NB4 (cell line): ENCODE measurements around the gene ACER2.
A peak's percentile ranks its signal among the peaks of the same experiment; 100 is the strongest.

Experiments
- MYC ChIP-seq: IDR thresholded peaks from 2 replicates; pipeline ENCODE4 v1.6.1; 2011; ENCODE audit warnings: low read depth, low read length
- POLR2A ChIP-seq: IDR thresholded peaks from 2 replicates; pipeline ENCODE4 v1.6.1; 2011; ENCODE audit warnings: mild to moderate bottlenecking; ENCODE audit not compliant: insufficient read length; ENCODE audit errors: extremely low read depth
- TF ChIP-seq, protein P1 (sequence below): IDR thresholded peaks from one replicate; pipeline ENCODE4 v1.5.1; 2012; ENCODE audit warnings: low read depth, low read length
- TF ChIP-seq, protein P2 (sequence below): IDR thresholded peaks from 2 replicates; pipeline ENCODE4 v1.6.1; 2011; ENCODE audit warnings: low read depth, low read length

DNA sequence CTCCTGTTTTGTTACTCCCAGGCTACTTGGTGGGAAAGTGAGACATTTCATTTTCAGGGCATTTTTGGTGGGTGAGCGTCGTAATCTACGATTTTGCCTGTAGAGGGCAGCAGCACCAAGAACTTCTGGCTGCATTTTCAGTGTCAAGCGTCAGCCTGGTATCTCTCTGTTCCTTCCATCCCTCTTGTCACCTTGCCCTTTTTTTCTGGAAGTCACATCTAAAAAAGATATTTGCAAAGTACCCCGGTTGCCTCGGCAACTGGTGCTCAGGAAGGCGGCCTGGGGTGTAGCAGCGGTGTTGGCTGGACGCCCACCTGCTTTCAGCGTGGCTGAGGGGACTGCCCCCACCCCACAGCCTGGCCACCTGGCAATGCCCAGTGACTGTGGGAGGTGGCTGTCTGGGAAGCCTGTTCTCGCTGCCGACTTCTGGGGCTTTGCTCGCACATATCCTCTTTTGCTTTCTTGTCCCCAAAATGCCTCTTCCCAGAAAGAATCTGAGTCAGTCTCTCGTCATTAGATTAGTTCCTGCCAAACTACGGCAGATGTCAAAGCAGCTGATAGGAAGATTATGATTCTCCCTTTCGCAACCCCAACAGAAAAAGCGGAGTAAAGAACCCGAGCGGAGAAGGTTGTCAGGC is 84.5 kb downstream of the ACER2 start:
- TF ChIP-seq, protein P1, sequence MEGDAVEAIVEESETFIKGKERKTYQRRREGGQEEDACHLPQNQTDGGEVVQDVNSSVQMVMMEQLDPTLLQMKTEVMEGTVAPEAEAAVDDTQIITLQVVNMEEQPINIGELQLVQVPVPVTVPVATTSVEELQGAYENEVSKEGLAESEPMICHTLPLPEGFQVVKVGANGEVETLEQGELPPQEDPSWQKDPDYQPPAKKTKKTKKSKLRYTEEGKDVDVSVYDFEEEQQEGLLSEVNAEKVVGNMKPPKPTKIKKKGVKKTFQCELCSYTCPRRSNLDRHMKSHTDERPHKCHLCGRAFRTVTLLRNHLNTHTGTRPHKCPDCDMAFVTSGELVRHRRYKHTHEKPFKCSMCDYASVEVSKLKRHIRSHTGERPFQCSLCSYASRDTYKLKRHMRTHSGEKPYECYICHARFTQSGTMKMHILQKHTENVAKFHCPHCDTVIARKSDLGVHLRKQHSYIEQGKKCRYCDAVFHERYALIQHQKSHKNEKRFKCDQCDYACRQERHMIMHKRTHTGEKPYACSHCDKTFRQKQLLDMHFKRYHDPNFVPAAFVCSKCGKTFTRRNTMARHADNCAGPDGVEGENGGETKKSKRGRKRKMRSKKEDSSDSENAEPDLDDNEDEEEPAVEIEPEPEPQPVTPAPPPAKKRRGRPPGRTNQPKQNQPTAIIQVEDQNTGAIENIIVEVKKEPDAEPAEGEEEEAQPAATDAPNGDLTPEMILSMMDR, result peak; percentile 97
- TF ChIP-seq, protein P2, sequence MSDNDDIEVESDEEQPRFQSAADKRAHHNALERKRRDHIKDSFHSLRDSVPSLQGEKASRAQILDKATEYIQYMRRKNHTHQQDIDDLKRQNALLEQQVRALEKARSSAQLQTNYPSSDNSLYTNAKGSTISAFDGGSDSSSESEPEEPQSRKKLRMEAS, result no peak
- TF ChIP-seq POLR2A, result no peak
- TF ChIP-seq MYC, result no peak
